Kidney glomerular epithelial cell (primary cell): ENCODE results near the gene FAM177B.
A peak's percentile ranks its signal among the peaks of the same experiment; 100 is the strongest.
"Not testable (repeated sequence)": the region's sequence is repeated elsewhere in the genome, so short reads cannot be mapped to it uniquely, and the experiment has no call there.

Experiments
- DNase-seq: peaks from one replicate; lab custom pipeline; 2025; lab: John Stamatoyannopoulos, UW

FAM177B gene

DNA sequence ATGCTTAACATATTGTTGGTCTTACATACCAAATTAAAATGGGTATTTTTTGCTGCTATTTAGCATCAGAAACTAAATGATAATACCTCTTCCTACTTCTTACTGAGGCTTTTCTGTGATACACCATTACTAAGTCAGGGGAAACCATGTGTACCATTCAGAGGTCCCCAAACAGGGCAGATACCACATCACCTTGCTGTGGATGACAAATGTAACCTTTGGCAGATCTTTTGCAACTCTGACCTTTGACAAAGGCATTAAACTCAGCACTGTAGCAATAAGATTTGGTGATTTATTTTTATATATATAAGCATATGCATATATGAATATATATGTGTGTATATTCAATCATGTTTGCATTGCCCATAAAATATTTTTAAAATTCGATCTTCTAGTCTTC lies 2.9 kb downstream of the FAM177B start:
- DNase-seq, result no peak

DNA sequence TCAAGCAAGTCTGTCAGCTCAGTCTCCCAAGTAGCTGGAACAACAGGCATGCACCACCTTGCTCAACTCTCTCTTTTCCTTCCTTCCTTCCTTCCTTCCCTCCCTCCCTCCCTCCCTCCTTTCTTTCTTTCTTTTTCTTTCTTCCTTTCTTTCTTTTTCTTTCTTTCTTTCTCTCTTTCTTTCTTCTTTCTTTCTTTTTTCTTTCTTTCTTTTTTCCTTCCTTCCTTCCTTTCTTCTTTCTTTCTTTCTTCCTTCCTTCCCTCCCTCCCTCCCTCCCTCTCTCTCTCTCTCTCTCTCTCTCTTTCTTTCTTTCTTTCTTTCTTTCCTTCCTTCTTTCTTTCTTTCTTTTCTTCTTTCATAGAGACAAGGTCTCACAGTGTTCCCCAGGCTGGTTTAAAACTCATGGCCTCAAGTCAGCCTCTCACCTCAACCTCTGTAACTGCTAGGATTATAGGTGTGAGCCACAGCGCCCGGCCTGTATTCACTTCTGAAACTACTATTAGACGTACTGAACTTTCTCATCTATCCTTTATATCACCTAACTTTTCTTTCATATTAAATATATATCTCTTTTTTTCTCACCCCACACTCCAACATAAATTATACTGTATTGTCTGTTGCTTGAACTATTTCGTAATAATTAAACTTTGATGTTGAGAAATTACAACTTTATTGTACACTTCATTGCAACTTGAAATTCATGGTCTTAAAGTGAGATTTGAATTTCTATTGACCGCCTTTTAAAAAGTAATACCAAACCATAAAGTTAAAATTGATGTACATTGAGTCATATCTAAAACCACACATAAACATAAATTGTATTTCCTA lies 4.8 kb downstream of the FAM177B start:
- DNase-seq, result not testable (repeated sequence)

DNA sequence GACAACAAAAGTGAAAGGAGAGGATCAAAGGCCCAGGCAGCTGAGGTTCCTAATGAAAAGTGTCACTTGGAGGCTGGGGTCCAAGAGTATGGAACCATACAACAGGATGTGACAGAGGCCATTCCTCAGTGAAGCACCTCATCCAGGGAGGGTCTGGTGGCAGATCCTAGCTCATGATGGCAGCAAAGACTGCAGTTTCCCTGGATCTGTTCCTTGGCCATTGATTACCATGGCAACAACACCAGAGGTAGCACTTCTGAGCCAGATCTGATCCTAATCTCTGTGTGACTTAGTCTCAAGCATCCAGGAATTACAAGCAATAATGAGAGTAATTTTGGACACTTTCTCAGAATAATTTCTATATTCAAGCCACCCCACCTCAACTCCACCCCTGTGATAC lies 12.9 kb downstream of the FAM177B start:
- no peak for DNase-seq

DNA sequence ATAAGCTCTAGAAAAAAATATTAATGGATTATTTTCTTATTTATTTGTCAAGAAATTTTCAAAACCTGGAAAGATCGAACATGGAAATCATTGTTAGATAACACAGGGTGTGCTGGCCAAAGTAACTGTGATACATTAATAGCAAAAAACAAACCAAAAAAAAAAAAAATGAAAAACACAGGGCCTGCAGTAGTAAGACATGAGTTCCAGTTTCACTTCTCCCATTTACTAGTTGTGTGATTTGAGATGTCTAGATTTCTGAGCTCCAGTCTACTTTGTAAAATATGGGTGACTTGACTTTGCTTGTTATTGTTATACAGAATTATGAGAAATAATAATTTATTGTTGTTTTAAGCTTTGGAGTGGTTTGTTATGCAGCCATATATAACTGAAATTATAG lies 13.6 kb downstream of the FAM177B start:
- no peak for DNase-seq

DNA sequence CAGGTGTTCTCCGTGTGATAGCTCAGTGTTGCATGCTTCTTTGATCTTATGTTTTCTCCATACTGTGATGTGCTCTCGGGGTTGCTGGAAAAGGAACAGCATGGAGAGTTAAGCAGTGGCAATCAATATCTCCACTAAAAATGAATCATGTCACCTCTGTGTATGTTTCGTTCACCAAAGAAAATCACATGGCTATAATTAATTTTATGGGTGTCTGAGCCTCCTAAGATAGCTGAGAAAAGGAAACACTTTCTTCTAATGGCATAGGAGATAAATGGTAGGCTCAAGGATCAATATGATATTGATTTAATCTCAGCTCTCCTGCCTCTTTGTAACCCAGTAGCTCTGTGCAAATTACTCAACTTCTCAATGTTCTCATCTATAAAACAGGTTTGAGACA lies 14.3 kb downstream of the FAM177B start:
- no peak for DNase-seq

DNA sequence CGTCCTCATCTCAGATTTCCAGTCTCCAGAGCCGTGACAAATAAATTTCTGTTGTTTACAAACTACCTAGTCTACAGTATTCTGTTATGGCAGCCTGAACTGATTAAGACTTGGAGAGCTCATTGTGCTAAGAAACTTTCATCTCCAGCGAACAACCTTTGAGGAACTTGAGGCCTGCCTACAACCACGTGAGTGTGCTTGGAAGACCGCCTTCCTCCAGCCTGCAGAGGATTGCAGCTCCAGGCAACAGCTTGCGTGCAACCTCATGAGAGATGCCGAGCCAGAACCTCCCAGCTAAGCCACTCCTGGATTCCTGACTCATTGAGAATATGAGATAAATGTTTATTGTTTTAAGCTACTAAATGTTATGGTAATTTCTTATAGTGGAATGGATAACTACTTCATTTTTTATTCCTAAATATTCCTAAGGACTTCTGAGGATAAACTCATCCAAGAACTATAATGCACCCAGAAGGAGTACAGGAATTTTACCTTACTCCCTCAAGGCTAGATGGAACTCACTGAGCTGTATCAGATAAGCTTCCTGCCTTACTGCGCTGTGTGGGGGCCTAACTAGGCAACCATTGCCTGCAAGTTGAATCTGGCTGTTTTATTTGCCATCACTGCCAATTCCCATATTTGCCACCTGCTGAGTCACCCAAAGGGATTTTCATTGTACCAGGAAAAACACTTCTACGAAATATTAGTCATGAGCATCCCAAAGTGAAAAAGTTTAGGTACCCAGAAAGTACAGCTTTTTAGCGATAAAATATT lies 17.6 kb downstream of the FAM177B start:
- DNase-seq, result peak; percentile 95

DNA sequence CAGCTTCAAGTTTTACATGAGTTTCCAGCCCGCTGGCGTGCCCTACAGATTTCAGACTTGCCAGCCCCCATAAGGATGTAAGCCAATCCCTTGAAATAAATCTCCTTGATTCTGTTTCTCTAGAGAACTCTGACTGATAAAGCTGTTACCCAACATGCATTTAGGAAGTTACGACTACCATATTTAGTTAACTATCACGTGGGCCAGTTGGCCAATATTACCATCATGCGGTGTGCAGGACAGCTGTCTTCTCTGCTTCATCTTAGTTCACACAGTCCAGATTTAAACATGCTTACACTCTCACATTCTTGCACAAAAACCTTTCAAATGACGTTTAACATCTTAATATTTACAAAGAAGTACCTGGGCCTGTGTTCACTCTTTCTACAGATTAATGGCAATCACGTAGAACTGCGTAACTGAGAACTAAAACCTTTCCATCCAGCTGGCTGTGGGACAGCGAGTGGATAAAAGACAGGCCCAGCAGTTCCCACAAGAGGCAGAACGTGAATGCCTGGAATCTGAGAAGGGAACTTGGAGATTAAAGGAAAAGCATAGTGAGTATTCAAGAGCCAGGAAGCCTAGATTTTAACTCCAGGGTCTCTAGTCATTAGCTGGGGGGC lies 20.8 kb downstream of the FAM177B start:
- DNase-seq, result no peak

DNA sequence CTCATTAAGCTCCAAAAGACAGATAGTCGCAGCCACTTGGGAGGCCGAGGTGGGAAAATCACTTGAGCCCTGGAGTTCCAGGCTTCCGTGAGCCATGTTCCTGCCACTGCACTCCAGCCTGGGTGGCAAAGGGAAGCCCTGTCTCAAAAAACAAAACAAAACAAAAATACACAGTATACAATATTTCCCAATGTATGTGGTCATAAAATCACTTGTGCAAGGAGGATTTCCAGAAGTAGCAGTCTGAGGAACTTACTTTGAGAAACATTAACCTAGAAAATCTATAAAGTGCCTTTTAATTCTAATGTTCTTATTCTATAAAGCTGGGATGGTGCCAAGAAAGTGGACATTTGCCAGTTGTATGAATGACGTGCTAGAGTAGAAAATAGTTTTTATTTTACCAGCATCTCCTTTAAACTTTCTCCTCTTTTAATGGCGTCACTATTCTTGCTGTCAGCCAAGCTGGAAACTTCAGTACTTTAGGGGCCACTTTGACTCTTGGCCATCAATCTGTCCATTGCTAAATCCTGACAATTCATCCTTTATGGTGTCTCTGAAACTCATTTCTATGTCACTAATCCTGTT lies 22.5 kb downstream of the FAM177B start:
- DNase-seq, result no peak

DNA sequence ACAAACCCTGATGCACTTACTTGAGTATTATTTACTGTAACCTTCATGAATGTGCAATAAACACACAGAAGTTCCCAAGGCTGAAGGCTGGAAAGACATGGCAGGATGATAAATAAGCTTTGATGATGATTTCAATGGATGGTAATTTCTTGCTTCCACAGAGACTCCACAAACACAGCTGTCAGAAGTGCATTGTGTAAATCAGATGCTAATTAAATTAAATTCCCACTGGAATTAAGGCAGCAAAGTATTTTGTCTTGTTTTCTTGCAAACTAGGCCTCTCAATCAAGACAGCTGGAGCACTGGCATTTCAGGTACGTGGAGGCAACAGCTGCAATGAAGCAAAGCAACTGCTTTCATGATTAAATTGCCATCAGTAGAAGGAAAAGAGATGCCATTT lies 24.1 kb downstream of the FAM177B start:
- no peak for DNase-seq

DNA sequence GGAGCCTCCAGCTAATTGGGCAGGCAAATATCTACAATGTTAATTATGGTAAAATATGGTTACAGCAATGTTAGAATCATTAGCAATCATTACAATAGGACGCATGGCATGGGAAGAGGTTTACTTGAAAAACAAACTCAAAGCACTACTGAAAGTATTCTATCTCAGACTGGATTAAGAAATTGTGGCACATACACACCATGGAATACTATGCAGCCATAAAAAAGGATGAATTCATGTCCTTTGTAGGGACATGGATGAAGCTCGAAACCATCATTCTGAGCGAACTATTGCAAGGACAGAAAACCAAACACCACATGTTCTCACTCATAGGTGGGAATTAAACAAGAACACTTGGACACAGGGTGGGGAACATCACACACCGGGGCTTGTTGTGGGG lies 25.2 kb downstream of the FAM177B start:
- not testable (repeated sequence) for DNase-seq

DNA sequence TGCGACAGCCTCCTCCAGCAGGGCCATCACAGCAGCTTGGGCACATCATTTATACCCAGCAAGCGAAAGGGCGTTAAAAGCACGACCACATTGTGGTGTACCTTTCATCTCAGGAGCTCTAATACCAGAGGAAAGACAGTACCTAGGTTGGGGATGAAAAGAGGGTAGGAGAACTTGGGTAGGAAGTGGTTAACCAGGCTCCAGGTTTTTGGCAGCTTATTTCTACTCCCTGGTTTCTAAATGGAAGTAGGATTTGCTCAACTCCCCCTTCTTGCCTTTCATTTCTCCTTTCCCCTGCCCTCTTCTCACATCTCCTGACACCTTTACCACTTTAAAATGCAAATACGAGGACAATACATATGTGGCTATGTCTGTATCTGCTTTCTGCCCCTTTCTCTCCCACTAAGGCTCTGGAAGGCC lies 30.2 kb downstream of the FAM177B start:
- no peak for DNase-seq

DNA sequence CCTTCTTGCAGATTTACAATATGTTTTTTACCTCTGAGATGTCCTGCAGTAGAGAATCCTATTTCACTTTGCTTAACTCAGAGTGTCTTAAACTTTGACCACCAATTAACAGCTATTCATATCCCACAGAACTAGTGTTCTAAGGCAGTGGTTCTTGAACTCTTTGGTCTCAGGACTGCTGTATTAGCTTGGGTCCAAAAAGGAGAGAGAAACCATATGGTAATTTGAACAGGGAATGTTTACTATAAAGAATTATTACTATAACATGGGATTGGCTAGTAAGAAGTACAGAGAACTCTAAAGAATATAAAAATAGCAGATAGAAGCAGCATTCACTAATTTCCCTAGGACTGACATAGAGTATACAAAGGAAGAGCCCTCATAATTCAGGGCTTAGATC lies 31.6 kb downstream of the FAM177B start:
- DNase-seq, result no peak

DNA sequence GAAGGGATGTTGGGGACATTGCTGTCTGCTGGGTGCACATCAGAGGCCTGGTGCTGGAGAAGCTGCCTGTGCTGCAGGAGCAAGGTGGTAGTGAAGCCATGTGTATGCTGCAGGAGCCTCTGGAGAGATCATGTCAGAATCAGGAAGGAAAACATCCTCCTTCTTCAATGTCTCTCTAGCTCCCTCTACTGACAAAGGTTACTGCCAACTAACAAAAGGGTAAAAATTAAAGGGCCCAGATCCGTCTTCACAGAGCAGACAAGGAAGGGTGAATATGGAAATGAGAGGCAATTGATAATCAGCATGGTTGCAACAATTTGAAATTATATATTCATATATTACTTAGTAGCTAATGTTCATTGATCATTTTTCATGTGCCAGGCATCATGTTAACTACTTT lies 32.2 kb downstream of the FAM177B start:
- DNase-seq, result no peak

DNA sequence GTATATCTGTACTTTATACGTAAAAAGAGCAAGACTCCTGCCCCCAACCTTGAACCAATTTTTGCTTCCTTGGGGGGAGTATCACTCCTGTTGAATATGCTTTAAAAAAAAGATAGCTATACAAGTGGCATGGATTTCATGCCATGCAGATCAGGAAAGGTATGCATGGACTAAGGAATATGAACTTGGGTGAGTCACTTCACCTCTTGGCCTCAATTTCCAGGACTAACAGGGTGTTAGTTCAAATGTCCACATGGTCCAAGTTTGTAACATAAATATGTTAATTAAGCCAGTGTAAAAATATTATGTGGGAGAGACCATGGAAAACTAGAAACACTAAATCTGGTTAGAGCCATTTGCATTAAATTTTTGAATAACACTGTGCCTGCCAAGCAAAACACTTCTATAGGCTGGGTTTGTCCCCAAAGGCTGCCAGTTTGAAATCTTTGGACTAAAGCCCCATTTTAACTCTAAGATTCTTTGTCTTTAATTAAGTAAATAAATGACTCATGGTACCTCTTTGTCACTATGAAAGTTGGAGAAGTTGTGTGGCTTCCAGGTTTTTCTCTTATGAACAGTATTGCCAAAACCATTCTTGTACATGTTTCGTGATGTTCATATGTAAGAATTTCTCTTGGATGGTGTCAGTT lies 33.1 kb downstream of the FAM177B start:
- no peak for DNase-seq

DNA sequence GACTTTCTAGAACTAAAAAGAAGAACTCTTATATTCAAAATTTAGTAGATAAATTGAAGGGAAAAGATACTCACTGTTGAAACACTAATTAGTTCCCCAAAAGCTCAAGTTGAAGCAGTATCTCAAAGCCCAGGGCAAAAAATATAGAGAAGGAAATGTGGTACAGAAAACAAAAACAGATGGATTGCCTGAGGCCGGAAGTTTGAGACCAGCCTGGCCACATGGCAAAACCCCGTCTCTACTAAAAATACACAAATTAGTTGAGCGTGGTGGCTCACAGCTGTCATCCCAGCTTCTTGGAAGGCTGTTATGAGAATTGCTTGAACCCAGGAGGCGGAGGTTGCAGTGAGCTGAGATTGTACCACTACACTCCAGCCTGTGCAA lies 36.0 kb downstream of the FAM177B start:
- DNase-seq, result no peak

DNA sequence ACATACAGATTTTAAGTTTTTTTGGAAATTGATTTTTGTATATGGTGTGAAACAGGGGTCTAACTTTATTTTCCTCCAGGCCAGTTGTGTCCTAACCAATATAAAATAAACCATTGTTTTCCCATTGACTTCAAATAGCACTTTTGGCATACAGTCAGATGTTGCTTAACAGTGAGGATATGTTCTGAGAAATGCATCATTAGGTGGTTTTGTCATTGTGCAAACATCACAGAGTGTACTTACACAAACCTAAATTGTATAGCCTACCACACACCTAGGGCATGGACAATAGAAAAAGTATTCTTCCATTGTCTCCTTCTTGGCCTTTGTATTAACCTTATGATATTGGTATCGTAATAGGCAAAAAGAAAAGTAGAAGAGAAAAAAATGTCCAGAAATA lies 40.5 kb downstream of the FAM177B start:
- no peak for DNase-seq

DNA sequence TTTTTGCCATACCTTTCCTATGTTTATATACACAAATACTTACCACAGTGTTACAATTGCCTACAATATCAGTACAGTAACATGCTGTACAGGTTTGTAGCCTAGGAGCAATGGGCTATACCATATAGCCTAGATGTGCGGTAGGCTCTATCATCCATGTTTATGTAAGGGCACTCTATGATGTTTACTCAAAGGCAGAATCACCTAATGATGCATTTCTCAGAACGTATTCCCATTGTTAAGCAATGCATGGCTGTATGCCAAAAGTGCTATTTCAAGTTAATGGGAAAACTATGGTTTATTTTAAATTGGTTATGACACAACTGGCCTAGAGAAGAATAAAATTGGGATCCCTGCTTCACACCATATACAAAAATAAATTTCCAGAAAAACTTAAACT lies 41.0 kb downstream of the FAM177B start:
- DNase-seq, result no peak

DNA sequence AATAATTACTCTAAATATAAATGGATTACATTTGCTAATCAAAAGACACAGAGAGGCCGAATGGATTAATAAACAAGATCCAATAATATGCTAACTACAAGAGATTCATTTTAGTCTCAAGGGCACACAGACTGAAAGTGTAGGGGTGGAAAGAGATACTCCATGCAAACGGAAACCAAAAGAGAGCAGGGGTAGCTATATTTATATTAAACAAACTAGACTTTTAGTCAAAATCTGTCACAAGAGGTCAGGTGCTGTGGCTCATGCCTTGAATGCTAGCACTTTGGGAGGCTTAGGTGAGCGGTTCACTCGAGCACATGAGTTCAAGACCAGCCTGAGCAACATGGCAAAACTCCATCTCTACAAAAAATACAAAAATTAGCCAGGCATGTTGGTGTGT lies 44.2 kb downstream of the FAM177B start:
- no peak for DNase-seq

DNA sequence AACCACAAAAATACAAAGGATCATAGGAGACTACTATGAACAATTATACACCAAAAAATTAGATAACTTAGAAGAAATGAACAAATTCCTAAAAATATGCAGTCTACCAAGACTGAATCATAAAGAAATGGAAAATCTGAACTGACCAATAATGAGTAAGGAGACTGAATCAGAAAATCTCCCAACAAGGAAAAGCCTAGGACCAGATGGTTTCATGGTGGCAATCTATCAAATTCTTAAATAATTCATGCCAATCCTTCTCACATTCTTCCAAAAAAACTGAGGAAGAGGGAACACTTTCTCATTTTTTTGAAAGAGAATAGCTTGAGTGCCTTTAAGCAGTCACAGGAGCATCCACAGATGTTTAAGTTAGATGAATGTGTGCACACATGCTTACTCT lies 46.0 kb downstream of the FAM177B start:
- DNase-seq, result no peak

DNA sequence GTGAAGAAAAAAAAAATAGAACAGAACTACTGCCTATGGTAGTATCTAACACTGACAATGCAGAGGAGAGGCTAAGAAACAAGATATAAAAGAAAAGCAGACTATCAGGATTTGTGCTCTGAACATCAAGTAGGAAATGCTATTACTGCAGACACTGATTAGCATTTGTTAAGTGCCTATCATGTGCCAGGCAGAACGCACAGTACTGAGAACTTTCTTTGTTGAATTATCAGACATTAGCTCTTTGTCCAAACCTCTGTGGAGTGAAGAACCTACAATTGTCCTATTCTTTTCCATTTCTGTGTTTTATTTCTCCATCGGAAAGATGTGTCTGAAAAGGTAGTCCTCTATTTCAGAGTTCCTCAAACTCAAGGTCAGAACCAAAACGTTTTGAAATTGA lies 47.4 kb downstream of the FAM177B start:
- DNase-seq, result no peak

DNA sequence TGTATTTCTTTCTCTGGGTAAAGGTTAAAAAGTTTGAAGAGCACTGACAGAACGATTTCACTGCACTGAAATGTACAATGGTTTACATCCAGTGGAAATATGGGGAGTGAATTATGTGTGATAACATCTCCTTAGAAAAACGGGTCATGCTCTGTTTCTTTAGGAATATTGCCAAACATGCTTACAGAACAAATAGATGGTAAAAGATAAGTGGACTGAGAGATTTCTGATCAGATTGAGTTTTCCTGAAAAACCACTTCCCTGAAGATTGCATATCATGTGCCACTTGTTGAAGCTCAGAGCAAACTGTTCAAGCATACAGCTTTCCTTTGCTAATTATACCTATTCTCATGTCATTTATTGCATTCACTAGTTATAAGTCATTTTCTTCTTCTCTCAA lies 47.9 kb downstream of the FAM177B start:
- no peak for DNase-seq

DNA sequence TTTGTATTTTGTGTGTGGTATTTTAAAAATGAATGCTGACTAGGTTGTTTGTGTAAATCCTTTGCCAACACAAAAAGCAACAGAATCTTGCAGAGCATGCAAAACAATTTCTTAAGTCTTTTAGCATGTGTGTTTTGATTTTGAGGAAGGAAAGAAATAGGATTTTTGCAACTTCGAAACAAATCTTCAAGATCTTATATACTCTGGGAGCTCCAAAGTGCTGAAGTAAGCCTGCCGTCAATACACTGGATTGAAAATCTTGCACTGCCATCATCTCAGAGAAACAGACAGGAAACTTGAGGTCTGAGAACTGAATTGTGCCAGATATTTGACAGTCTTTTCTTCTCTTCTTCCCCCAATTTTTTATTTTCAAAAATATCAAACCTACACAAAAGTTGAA lies 48.5 kb downstream of the FAM177B start:
- no peak for DNase-seq
